GM21576 (cell line): Measurements from ENCODE around the gene FANCC.
"Not testable (repeated sequence)": the region's sequence is repeated elsewhere in the genome, so short reads cannot be mapped to it uniquely, and the experiment has no call there.

Experiments
- ATAC-seq: cut with Tn5 transposase; IDR thresholded peaks from one replicate; pipeline ENCODE4 v1.9.1; 2021; ENCODE audit warnings: mild to moderate bottlenecking, moderate library complexity; ENCODE audit not compliant: unreplicated experiment

The FANCC gene

GRCh38 chr9:95239071-95239470, 78.4 kb downstream of the FANCC start:
- no peak for ATAC-seq

- no peak for ATAC-seq
Measured at GRCh38 chr9:95237336-95237735, 80.2 kb downstream of the FANCC start.

GRCh38 chr9:95230046-95230445, 87.5 kb downstream of the FANCC start:
- ATAC-seq, result no peak

- ATAC-seq, result no peak
Measured at GRCh38 chr9:95229230-95229915, 88.1 kb downstream of the FANCC start.

- no peak for ATAC-seq
Measured at GRCh38 chr9:95226921-95227320, 90.6 kb downstream of the FANCC start.

GRCh38 chr9:95225726-95226106, 91.8 kb downstream of the FANCC start:
- ATAC-seq, result no peak

- no peak for ATAC-seq
Measured at GRCh38 chr9:95225076-95225725, 92.3 kb downstream of the FANCC start.

GRCh38 chr9:95224376-95225019, 93.0 kb downstream of the FANCC start:
- ATAC-seq, result no peak

- ATAC-seq, result not testable (repeated sequence)
Measured at GRCh38 chr9:95220352-95220751, 97.2 kb downstream of the FANCC start.

GRCh38 chr9:95218773-95219172, 98.7 kb downstream of the FANCC start:
- ATAC-seq, result no peak

- no peak for ATAC-seq
Measured at GRCh38 chr9:95217936-95218335, 99.6 kb downstream of the FANCC start.

GRCh38 chr9:95215336-95215898, 102.1 kb downstream of the FANCC start:
- no peak for ATAC-seq

- ATAC-seq, result no peak
Measured at GRCh38 chr9:95213117-95213516, 104.4 kb downstream of the FANCC start.

GRCh38 chr9:95211028-95211427, 106.5 kb downstream of the FANCC start:
- no peak for ATAC-seq

GRCh38 chr9:95207403-95207802, 110.1 kb downstream of the FANCC start:
- ATAC-seq, result no peak

GRCh38 chr9:95206143-95206542, 111.4 kb downstream of the FANCC start:
- ATAC-seq, result no peak

- ATAC-seq, result no peak
Measured at GRCh38 chr9:95204710-95205109, 112.8 kb downstream of the FANCC start.

- no peak for ATAC-seq
Measured at GRCh38 chr9:95204310-95204709, 113.2 kb downstream of the FANCC start.

GRCh38 chr9:95203019-95203418, 114.5 kb downstream of the FANCC start:
- ATAC-seq, result not testable (repeated sequence)

GRCh38 chr9:95202076-95202681, 115.3 kb downstream of the FANCC start:
- ATAC-seq, result no peak

- ATAC-seq, result no peak
Measured at GRCh38 chr9:95201206-95201605, 116.3 kb downstream of the FANCC start.
